Fibroblast of pulmonary artery (primary cell): ENCODE measurements around the gene ATXN10.

ENCODE experiments used
- DNase-seq: peaks from one replicate; pipeline ENCODE4 v3.0.0-alpha.2; 2010; ENCODE audit warnings: low read depth
- H3K4me3 ChIP-seq: replicated peaks from 2 replicates; pipeline ENCODE4 v1.5.1; 2011; ENCODE audit warnings: low read depth, mild to moderate bottlenecking, control low read depth, low read length, moderate library complexity
- CTCF ChIP-seq: IDR thresholded peaks from 2 replicates; pipeline ENCODE4 v1.5.1; 2011; ENCODE audit warnings: mild to moderate bottlenecking, control low read depth, low read length, inconsistent platforms; ENCODE audit errors: missing control alignments

Gene ATXN10

GRCh38 chr22:45836418-45837169 is 165.0 kb downstream of the ATXN10 start:
- TF ChIP-seq CTCF, result no peak
- no peak overlapping the region for H3K4me3 ChIP-seq
- no peak for DNase-seq

GRCh38 chr22:45837508-45837907 is 165.9 kb downstream of the ATXN10 start:
- TF ChIP-seq CTCF, result no peak
- DNase-seq, result no peak
- no peak overlapping the region for H3K4me3 ChIP-seq

DNA sequence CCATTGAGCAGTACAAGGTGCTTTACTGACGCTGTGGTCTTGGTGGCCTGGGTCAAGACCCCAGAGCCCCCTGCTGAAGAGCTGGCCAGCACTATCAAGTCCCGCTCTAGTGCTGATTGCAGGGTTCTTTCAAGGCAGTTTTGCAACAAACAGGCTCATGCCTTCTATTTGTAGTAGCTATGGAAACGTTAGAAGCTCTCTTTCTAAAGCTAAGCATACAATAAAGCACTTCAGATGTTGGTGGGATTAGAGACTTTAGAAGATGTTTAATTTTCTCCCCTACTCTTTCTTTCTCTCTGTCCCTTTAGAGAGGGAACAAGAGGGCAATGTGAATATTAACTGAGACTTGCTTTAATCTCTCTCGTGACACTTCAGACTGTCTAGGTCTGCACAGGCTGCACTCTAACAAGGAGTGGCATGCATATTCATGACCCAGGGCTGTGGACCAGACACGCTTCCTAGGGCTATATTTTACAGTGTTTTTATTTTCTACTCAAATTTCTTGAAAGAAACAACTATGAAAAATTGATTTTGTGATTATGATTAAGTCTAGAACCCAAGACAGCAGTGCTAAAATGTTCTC is 166.8 kb downstream of the ATXN10 start:
- TF ChIP-seq CTCF, result no peak
- no peak overlapping the region for H3K4me3 ChIP-seq
- DNase-seq, result no peak

- H3K4me3 ChIP-seq, result no peak overlapping the region
- DNase-seq, result no peak
- TF ChIP-seq CTCF, result no peak
Observed at GRCh38 chr22:45840483-45840882, 168.8 kb downstream of the ATXN10 start.

DNA sequence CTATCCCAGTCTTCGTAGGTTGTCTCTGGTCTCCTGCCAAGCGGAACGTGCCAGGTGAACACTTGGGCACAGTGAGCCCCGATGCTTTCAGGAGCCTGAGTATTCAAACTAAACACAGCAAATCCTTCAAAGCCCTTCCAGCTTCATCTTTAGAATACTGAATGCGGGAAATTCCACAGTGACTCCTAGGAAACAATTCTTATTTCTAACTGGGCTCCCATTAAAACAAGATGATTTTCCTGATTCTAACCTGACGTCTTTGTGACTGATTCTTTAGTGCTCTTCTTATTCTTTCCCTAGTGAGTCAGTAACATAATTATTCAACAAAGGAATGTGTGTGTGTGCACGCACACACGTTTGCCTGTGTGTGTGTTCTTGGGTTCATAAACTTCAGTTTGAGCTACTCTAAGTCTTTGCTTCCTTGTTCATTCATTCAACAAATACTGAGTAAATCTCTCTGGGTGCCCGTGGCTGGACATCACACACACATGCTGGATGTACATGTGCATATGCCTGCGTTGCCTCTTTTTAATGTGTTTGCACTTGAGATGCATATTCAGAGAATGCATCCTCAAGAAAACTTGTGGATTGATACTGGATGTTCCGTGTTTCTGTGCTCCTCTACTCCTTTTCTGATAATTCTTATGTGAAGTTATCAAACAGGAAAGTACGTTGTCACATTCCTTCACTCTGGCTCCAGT is 170.8 kb downstream of the ATXN10 start:
- no peak overlapping the region for H3K4me3 ChIP-seq
- peak; percentile 38 for DNase-seq
- no peak for TF ChIP-seq CTCF

- TF ChIP-seq CTCF, result no peak
- DNase-seq, result no peak
- H3K4me3 ChIP-seq, result no peak overlapping the region
Observed at GRCh38 chr22:45843031-45843430, 171.4 kb downstream of the ATXN10 start.

- TF ChIP-seq CTCF, result no peak
- no peak for DNase-seq
- H3K4me3 ChIP-seq, result no peak overlapping the region
Observed at GRCh38 chr22:45843986-45844385, 172.4 kb downstream of the ATXN10 start.
